RWPE1 (cell line): ENCODE measurements around the gene RIIAD1.

ENCODE experiments used
- CTCF ChIA-PET: fragments of 350-600 bp; sonication (Branson Sonifier 250); formaldehyde crosslinking; extraction: SDS; loops from one replicate; lab custom pipeline; 2021; lab: Yijun Ruan, JAX
- POLR2A ChIA-PET: fragments of 400-600 bp; formaldehyde crosslinking; extraction: SDS; loops from one replicate; lab custom pipeline; 2020; ENCODE audit warnings: antibody characterized with exemption; ENCODE audit not compliant: low non-redundant PET; lab: Yijun Ruan, JAX
- DNase-seq: peaks from one replicate; pipeline ENCODE4 v3.0.0; 2012; ENCODE audit warnings: low spot score
- H3K27ac ChIP-seq: fragments of 450-650 bp; 2 replicates; pipeline ENCODE4 v1.5.1; 2017
- CTCF ChIP-seq: fragments of 450-650 bp; conservative IDR thresholded peaks from 2 replicates; pipeline ENCODE4 v1.5.1; 2017; ENCODE audit warnings: low read depth, mild to moderate bottlenecking

RIIAD1 gene

DNA sequence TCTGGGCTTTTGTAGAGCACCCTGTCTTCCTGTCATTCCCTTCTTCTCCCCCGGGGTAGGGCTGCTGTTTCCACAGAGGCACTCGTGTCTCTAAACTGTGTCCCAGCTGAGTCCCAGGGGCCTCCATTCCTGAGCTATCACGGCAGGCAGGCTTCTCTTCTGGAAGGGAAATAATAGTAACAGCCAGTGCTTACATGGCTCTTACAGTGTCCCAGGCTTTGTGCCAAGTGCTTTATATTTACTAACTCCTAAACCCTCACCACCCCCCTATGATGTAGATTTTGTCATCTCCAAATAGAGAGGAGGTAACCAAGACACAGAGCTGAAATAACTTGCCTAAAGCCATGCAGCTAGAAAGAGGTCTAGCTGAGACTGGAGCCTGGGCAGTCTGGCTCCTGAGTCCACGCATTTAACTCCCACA is 3.3 kb upstream of the RIIAD1 start:
- no peak for DNase-seq
- POLR2A ChIA-PET: no interaction called here
- H3K27ac ChIP-seq: no peak overlapping the region
- CTCF ChIA-PET: interaction anchor here (1.8 kb wide), 1 partner anchor 17 kb away, joined by 5 read pairs; no protein-coding TSS in a partner anchor
- no peak for TF ChIP-seq CTCF

DNA sequence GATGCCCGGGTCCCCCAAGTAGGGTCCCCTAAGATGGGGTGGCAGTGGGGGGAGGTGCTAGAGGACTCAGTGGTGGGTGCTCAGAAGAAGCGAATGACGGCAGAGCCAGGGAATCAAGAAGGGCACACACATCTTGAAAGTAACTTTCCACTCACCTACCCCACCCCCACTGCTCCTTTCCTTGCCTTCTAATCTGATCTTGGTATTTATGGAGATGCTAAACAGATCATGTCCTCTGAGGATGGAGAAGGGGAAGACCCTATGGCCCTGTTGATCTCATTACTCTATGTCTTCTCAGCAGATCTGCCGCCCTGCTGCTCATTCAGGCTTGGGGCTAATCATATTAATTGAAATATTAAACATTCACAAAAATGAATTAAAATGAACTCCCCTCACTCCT is 2.7 kb upstream of the RIIAD1 start:
- ChIA-PET POLR2A (no interaction called here), CTCF (no interaction called here)
- TF ChIP-seq CTCF: no peak
- H3K27ac ChIP-seq: no peak overlapping the region
- no peak for DNase-seq

DNA sequence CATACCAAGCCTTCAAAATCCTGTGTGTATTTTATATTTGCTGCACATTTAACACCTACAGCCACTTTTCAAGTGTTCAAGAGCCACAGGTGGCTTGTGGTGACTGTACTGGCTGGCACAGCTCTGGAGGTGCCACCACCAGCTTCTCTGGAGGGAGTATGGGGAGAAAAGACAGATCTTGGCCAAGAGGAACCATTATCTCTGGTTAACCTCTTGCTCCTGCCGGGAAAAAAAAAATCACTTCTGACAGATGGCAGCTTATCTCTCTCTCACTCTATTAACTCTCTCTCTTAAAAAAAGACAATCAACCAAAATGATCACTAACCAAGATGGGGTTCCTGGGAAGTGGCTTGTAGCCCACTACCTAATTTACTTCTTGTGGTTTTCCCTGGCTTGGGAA is 1.2 kb upstream of the RIIAD1 start:
- TF ChIP-seq CTCF: no peak
- no peak for DNase-seq
- ChIA-PET POLR2A (no interaction called here), CTCF (interaction anchor here (1.3 kb wide), 1 partner anchor 14 kb away, joined by 6 read pairs; no protein-coding TSS in a partner anchor)
- no peak overlapping the region for H3K27ac ChIP-seq

DNA sequence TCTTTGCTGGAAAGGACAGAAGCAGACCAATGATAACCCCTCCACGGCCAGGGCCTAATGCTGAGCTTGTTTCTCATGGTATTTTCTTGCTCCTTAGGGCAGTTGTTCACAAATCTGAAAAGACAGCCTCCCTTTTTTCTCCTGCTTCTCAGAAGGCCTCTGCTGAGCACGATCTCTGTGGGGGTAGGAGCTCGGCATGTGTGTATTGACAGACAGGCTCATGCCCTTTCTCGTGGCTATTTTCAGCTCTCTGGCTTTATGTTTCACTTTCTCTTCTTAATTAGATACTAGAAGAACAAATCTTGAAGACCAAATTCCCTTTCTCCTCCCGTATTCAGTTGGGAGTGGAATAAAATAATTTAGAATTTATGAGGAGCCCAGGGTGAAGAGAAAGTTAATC is 768 bp upstream of the RIIAD1 start:
- POLR2A ChIA-PET: no interaction called here
- CTCF ChIA-PET: interaction anchor here (0.5 to 1.3 kb wide), 2 partner anchors 14 to 96 kb away, joined by 3 to 6 read pairs; no protein-coding TSS in a partner anchor
- H3K27ac ChIP-seq: no peak overlapping the region
- no peak for TF ChIP-seq CTCF
- DNase-seq: no peak

DNA sequence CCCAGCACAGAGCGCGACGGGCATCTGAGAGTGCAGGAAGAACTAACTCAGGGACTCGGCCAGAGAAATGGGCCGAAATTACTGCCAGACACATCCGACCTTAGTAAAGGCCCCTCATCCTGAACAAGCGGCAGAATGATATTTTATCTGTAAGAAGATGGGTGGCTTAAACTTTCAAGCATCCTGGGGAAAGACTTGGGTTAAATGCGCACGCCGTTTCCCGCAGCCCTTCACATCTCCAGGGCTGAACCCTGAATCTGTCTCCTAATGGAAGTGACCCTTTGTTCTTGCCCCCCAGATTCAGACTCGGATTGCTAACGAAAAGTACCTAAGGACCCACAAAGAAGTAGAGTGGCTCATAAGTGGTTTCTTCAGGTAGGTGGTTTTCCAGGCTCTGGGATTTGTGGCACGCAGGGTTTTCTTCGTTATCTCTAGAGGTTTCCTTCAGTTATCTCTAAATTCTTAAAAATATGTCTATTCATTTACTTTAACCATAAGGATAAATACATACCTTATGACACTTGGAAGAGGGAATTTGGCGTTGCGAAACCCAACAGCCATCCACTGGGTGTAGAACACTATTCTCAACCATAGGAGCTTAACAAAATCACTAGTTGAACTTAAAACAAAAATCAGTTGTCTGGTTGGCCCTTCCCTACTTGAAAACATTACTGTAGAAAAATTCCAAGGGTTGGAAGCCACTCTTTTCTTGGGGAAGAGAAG is 627 bp downstream of the RIIAD1 start:
- ChIA-PET POLR2A (no interaction called here), CTCF (no interaction called here)
- H3K27ac ChIP-seq: no peak overlapping the region
- no peak for TF ChIP-seq CTCF
- no peak for DNase-seq

DNA sequence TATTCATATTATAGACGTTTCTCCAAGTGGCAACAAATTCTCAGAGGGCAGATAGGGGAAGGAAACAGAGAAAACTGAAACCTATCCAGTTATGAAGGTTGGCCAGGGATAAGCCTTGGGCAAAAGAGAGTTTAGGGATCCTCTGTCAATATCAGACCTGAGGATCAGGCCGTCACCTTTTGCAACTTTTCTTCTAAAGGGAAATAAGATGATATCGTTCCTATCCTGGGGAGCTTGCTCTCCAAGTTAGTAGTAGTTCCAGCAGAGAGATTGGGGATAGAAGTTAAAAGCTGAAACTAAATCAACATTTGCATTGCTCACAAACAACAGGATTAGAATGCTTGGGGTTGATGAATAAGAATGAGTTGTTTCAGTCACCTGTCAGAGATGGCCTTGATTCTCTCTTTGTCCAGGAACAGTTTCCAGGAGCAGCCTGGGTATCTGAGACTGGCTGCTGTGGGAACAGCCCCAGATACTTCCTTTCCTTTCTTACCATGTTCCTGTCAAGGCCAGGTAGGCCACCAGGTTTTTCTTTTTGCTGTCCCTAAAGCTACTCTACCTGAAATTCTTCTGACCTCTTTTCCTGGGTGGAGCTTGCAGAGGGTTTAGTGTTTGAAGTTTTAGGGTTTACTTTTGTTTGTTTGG is 2.5 kb downstream of the RIIAD1 start:
- no peak for DNase-seq
- ChIA-PET CTCF (interaction anchor here (1.0 kb wide), 1 partner anchor 11 kb away, joined by 3 read pairs; no protein-coding TSS in a partner anchor), POLR2A (interaction anchor here (0.5 kb wide), 1 partner anchor 112 kb away, joined by 5 read pairs; no protein-coding TSS in a partner anchor)
- no peak overlapping the region for H3K27ac ChIP-seq
- no peak for TF ChIP-seq CTCF
